ENCODE results near the gene RASA2.

DNA sequence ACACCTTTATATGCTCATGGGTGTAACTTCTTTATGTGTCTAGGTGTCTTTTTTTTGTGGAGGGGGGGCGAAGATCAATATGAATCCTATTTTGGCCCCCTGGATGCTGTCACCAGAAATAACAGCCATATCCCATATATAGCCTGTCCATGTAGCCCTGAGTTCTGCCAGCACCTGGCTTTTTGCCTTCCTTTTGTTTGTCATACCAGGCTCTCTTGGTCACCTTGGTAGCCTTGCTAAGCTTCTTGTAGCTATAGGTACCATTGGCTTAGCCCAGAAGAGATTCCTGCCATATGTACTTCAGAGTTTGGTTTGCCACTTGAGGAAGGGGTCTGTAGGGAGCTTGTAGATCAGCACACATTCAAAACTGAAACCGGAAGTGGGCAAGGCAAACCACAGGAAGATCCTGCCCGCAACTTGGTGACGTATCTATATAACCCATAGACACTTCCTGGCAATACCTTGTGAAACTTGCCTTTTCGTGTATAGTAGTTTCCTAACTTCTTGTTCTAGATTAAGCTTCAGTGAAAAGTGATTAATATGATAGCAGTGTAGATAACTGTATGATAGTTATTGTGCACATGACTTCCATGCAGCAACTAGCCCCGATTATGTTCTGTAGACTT is 11.9 kb downstream of the RASA2 start:
- TF ChIP-seq, protein P1, sequence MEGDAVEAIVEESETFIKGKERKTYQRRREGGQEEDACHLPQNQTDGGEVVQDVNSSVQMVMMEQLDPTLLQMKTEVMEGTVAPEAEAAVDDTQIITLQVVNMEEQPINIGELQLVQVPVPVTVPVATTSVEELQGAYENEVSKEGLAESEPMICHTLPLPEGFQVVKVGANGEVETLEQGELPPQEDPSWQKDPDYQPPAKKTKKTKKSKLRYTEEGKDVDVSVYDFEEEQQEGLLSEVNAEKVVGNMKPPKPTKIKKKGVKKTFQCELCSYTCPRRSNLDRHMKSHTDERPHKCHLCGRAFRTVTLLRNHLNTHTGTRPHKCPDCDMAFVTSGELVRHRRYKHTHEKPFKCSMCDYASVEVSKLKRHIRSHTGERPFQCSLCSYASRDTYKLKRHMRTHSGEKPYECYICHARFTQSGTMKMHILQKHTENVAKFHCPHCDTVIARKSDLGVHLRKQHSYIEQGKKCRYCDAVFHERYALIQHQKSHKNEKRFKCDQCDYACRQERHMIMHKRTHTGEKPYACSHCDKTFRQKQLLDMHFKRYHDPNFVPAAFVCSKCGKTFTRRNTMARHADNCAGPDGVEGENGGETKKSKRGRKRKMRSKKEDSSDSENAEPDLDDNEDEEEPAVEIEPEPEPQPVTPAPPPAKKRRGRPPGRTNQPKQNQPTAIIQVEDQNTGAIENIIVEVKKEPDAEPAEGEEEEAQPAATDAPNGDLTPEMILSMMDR (IDR thresholded peaks at IDR 0.05) = no peak
- TF ChIP-seq POLR2AphosphoS5 (IDR thresholded peaks at IDR 0.05) = peak; percentile 15

All from prostate gland (tissue), 2 donors.